Smooth muscle cell of the pulmonary artery (primary cell): ENCODE results near the gene PLSCR4. TPM values are rescaled to one million over a fixed set of nuclear protein-coding genes. Genes with fewer than 3 reads are reported as not detected.

ENCODE experiments used
- total RNA-seq: library from RNA; depleted of rRNA; stranded (reverse); fragments of >200 nt; gene quantifications from 2 replicates; pipeline ENCODE4 v1.2.3, GENCODE V29; 2014

PLSCR4 gene, protein sequence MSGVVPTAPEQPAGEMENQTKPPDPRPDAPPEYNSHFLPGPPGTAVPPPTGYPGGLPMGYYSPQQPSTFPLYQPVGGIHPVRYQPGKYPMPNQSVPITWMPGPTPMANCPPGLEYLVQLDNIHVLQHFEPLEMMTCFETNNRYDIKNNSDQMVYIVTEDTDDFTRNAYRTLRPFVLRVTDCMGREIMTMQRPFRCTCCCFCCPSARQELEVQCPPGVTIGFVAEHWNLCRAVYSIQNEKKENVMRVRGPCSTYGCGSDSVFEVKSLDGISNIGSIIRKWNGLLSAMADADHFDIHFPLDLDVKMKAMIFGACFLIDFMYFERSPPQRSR
- total RNA-seq: 68.2 and 119 TPM in 2 replicates

DNA sequence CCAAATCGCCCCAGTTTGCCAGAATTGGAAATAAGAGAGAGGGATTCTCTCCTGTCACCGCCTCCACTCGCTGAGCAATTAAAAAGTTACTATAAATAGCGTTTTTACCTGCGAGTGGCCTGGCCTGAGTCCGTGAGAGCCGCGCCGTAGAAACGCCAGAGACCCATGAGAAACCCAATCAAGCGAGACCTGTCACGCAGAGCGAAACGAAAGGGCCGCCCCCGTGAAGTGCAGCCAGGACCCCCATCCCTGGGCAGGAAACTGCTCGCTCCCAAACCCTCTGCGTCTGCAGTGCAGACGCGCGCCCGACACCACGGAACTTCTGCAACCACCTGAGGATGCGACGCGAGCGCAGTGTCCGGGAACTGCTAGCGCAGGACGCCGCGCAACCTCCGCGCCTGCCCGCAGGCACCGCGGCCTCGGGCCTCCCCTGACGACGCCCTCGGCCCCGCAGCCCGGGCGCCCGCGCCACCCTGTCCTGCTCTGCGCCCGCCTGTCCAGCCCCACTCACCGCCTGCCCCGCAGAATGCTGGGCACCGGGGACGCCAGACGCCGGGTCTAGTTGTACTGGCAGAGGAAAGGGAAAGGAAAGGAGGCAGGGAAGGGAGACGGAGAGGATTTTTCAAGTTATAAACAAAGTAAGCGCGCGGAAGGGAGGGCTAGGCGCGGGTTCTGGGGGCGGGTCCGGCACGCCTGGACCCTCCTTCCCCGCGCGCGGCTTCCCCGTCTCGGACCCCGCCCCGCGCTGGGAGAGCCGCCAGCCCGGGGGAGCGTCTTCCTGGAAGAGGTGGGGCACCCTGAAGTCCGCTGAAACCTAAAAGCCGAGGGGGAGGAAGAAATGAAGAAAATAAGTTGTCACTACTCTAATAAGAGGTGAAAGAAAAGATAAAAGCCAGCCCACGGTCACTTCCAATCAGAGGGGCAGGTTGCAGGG lies at the start of gene PLSCR4:
TSS of gene PLSCR4 (minus strand) at position 657 of the 934 bp plus-strand sequence. CDS start 29,034 bp downstream, outside the sequence.

DNA sequence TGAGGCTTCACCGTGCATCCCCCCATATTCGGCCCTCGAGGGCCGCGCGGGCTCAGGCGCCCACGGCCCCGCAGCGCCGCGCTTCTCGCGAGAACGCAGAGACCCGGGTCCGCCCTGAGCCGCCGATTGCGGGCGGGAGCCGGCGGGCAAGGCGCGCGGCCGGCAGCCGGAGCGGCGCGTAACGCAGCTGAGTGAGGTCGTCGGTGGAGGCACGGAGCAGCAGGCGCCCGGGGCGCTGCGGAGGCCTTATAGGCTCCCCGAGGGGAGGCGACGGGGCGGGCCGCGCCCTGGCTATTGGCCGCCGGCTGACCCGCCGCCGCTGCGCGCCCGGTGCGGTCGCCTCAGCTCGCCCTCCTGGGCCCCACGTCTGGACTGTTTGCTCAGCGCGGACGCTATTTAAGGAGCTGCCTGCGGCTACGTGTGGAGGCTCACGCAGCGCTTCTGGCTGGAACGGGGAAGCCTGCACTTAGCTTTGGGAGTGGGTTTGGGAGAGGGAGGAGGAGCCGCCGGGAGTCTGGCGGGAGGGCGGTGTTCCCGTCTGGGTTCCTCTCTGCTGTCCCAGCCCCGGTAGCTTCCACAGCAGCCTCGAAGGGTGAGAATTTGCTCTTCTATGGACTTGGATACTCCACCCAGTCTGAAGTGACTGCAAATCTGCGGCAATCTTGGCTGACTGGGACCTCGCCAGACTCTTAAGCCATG lies 89.8 kb downstream of the PLSCR4 start, which contains the start of gene PLOD2:
TSS of gene PLOD2 (minus strand) at position 221 of the 699 bp plus-strand sequence. CDS start at position 26, 195 bp downstream.

Other genes starting within 250 kb of the PLSCR4 start
- gene PLOD2, start 89.9 kb downstream of the PLSCR4 start, total RNA-seq: 819 and 1,169 TPM in 2 replicates
- 0.26 TPM in 1 of 2 replicates, not detected in the other for gene PLSCR2, start 218.5 kb upstream of the PLSCR4 start, total RNA-seq